HepG2 (cell line): Measurements from ENCODE around the gene P4HB. TPM values are rescaled to one million over a fixed set of nuclear protein-coding genes. Genes with fewer than 3 reads are reported as not detected.

Source experiments
- CHD4 ChIP-seq: fragments of 200-600 bp; sonication (generic); IDR thresholded peaks from 2 replicates; pipeline ENCODE4 v1.7.0; 2017; ENCODE audit warnings: mild to moderate bottlenecking, low read length, borderline replicate concordance
- GTF2F1 ChIP-seq: fragments of 150-350 bp; IDR thresholded peaks from 2 replicates; pipeline ENCODE4 v1.6.1; 2014; ENCODE audit warnings: low read length
- HIVEP1 ChIP-seq: sonication (generic); formaldehyde crosslinking; IDR thresholded peaks from 2 replicates; pipeline ENCODE4 v1.4.0; 2020; ENCODE audit warnings: mild to moderate bottlenecking, missing genetic modification reagents
- ISX ChIP-seq: sonication (generic); formaldehyde crosslinking; conservative IDR thresholded peaks from 2 replicates; pipeline ENCODE4 v1.5.0; 2020; ENCODE audit warnings: missing genetic modification reagents
- NCOA2 ChIP-seq: sonication (generic); formaldehyde crosslinking; IDR thresholded peaks from 2 replicates; pipeline ENCODE4 v1.8.0; 2022; ENCODE audit warnings: inconsistent platforms
- NFKBIZ ChIP-seq: IDR thresholded peaks from 2 replicates; pipeline ENCODE4 v1.6.1; 2018; ENCODE audit warnings: missing genetic modification reagents, missing compliant biosample characterization
- SALL1 ChIP-seq: sonication (generic); formaldehyde crosslinking; IDR thresholded peaks from 2 replicates; pipeline ENCODE4 v1.8.0; 2022; ENCODE audit warnings: mild to moderate bottlenecking, missing genetic modification reagents
- TBX3 ChIP-seq: fragments of 450-650 bp; IDR thresholded peaks from 2 replicates; pipeline ENCODE4 v1.6.1; 2017; ENCODE audit warnings: antibody characterized with exemption, mild to moderate bottlenecking, inconsistent platforms, borderline replicate concordance
- ZBTB8A ChIP-seq: sonication (generic); formaldehyde crosslinking; IDR thresholded peaks from 2 replicates; pipeline ENCODE4 v1.4.0; 2020; ENCODE audit warnings: mild to moderate bottlenecking, low read depth, missing genetic modification reagents, borderline replicate concordance
- ZFP36L1 ChIP-seq: sonication (generic); formaldehyde crosslinking; IDR thresholded peaks from 2 replicates; pipeline ENCODE4 v1.8.0; 2022; ENCODE audit warnings: mild to moderate bottlenecking, missing genetic modification reagents, moderate library complexity
- ZMAT5 ChIP-seq: sonication (generic); formaldehyde crosslinking; IDR thresholded peaks from 2 replicates; pipeline ENCODE4 v1.5.0; 2020; ENCODE audit warnings: mild to moderate bottlenecking, low read depth, missing genetic modification reagents, borderline replicate concordance
- ZNF251 ChIP-seq: sonication (generic); formaldehyde crosslinking; IDR thresholded peaks from 2 replicates; pipeline ENCODE4 v1.9.0; 2021; ENCODE audit warnings: mild to moderate bottlenecking, missing genetic modification reagents
- ZNF3 ChIP-seq: IDR thresholded peaks from 2 replicates; pipeline ENCODE4 v1.7.0; 2017; ENCODE audit warnings: inconsistent platforms
- ZNF547 ChIP-seq: sonication (generic); formaldehyde crosslinking; IDR thresholded peaks from 2 replicates; pipeline ENCODE4 v1.5.1; 2020; ENCODE audit warnings: mild to moderate bottlenecking, missing genetic modification reagents
- ZNF576 ChIP-seq: sonication (generic); formaldehyde crosslinking; IDR thresholded peaks from 2 replicates; pipeline ENCODE4 v1.4.0; 2020; ENCODE audit warnings: mild to moderate bottlenecking, missing genetic modification reagents
- polyA plus RNA-seq, 8 experiments: library from polyadenylated mRNA; depleted of rRNA in 3 of 8; stranded (reverse) in 7 of 8; unstranded in 1 of 8; fragments of >200 nt; fragmentation: Illumina TruSeq in 4 of 8; extraction: Trizol in 4 of 8; gene quantifications; 2 replicates each; pipeline versions ENCODE4 v1.2.1 to v1.2.3, GENCODE V29; 2011 to 2016; ENCODE audit warnings: low read depth in 4 of 8, missing spikeins in 1 of 8, mixed read lengths in 1 of 8; ENCODE audit not compliant: insufficient read depth in 1 of 8
- total RNA-seq, 5 experiments: library from RNA; depleted of rRNA; stranded (reverse); fragments of >200 nt; fragmentation: Illumina TruSeq; extraction: Trizol; gene quantifications; 2 replicates each; pipeline ENCODE4 v1.2.3, GENCODE V29; 2016; ENCODE audit warnings: low read depth in 1 of 5
- TF ChIP-seq, protein P1 (sequence below): sonication (generic); formaldehyde crosslinking; IDR thresholded peaks from 2 replicates; pipeline ENCODE4 v1.5.0; 2020; ENCODE audit warnings: missing genetic modification reagents
- TF ChIP-seq, protein P2 (sequence below): sonication (generic); formaldehyde crosslinking; IDR thresholded peaks from 2 replicates; pipeline ENCODE4 v1.4.0; 2020; ENCODE audit warnings: missing genetic modification reagents
- TF ChIP-seq, protein P3 (sequence below): sonication (generic); formaldehyde crosslinking; IDR thresholded peaks from 2 replicates; pipeline ENCODE4 v1.4.0; 2020; ENCODE audit warnings: missing genetic modification reagents
- TF ChIP-seq, protein P4 (sequence below): IDR thresholded peaks from 2 replicates; pipeline ENCODE4 v1.6.1; 2016; ENCODE audit warnings: missing biosample characterization, missing genetic modification reagents, low read depth

Gene P4HB
- total and polyA plus RNA-seq, 2 of the 13 experiments (the other 11 are each of a cell fraction or from before 2014, with no cell fraction given): 185 to 782 TPM

- TF ChIP-seq ZNF3 (CRISPR knock-in tag): no peak
- no peak for TF ChIP-seq ISX (CRISPR knock-in tag)
- TF ChIP-seq NFKBIZ (CRISPR knock-in tag): no peak
- TF ChIP-seq ZMAT5: no peak
- TF ChIP-seq ZNF547 (CRISPR knock-in tag): peak; percentile 37; the same call in 1 of the 2 replicates
- 0 out of 2 replicates have a peak, but pooled peaks have one; percentile 49 for TF ChIP-seq CHD4
- no peak for TF ChIP-seq ZBTB8A (CRISPR knock-in tag)
- TF ChIP-seq, protein P1, sequence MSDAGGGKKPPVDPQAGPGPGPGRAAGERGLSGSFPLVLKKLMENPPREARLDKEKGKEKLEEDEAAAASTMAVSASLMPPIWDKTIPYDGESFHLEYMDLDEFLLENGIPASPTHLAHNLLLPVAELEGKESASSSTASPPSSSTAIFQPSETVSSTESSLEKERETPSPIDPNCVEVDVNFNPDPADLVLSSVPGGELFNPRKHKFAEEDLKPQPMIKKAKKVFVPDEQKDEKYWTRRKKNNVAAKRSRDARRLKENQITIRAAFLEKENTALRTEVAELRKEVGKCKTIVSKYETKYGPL (CRISPR knock-in tag): no peak
- no peak for TF ChIP-seq NCOA2 (CRISPR knock-in tag)
- TF ChIP-seq ZNF576: no peak; the same call in 1 of the 2 replicates
- no peak for TF ChIP-seq ZFP36L1 (CRISPR knock-in tag)
- TF ChIP-seq, protein P2, sequence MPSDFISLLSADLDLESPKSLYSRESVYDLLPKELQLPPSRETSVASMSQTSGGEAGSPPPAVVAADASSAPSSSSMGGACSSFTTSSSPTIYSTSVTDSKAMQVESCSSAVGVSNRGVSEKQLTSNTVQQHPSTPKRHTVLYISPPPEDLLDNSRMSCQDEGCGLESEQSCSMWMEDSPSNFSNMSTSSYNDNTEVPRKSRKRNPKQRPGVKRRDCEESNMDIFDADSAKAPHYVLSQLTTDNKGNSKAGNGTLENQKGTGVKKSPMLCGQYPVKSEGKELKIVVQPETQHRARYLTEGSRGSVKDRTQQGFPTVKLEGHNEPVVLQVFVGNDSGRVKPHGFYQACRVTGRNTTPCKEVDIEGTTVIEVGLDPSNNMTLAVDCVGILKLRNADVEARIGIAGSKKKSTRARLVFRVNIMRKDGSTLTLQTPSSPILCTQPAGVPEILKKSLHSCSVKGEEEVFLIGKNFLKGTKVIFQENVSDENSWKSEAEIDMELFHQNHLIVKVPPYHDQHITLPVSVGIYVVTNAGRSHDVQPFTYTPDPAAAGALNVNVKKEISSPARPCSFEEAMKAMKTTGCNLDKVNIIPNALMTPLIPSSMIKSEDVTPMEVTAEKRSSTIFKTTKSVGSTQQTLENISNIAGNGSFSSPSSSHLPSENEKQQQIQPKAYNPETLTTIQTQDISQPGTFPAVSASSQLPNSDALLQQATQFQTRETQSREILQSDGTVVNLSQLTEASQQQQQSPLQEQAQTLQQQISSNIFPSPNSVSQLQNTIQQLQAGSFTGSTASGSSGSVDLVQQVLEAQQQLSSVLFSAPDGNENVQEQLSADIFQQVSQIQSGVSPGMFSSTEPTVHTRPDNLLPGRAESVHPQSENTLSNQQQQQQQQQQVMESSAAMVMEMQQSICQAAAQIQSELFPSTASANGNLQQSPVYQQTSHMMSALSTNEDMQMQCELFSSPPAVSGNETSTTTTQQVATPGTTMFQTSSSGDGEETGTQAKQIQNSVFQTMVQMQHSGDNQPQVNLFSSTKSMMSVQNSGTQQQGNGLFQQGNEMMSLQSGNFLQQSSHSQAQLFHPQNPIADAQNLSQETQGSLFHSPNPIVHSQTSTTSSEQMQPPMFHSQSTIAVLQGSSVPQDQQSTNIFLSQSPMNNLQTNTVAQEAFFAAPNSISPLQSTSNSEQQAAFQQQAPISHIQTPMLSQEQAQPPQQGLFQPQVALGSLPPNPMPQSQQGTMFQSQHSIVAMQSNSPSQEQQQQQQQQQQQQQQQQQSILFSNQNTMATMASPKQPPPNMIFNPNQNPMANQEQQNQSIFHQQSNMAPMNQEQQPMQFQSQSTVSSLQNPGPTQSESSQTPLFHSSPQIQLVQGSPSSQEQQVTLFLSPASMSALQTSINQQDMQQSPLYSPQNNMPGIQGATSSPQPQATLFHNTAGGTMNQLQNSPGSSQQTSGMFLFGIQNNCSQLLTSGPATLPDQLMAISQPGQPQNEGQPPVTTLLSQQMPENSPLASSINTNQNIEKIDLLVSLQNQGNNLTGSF (CRISPR knock-in tag): no peak; the same call in 1 of the 2 replicates
- TF ChIP-seq ZNF251 (CRISPR knock-in tag): 0 out of 2 replicates have a peak, but pooled peaks have one; percentile 5
- peak; percentile 76; the same call in 1 of the 2 replicates for TF ChIP-seq HIVEP1 (CRISPR knock-in tag)
- no peak for TF ChIP-seq SALL1 (CRISPR knock-in tag)
- TF ChIP-seq, protein P3, sequence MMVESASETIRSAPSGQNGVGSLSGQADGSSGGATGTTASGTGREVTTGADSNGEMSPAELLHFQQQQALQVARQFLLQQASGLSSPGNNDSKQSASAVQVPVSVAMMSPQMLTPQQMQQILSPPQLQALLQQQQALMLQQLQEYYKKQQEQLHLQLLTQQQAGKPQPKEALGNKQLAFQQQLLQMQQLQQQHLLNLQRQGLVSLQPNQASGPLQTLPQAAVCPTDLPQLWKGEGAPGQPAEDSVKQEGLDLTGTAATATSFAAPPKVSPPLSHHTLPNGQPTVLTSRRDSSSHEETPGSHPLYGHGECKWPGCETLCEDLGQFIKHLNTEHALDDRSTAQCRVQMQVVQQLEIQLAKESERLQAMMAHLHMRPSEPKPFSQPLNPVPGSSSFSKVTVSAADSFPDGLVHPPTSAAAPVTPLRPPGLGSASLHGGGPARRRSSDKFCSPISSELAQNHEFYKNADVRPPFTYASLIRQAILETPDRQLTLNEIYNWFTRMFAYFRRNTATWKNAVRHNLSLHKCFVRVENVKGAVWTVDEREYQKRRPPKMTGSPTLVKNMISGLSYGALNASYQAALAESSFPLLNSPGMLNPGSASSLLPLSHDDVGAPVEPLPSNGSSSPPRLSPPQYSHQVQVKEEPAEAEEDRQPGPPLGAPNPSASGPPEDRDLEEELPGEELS (CRISPR knock-in tag): no peak
- TF ChIP-seq, protein P4, sequence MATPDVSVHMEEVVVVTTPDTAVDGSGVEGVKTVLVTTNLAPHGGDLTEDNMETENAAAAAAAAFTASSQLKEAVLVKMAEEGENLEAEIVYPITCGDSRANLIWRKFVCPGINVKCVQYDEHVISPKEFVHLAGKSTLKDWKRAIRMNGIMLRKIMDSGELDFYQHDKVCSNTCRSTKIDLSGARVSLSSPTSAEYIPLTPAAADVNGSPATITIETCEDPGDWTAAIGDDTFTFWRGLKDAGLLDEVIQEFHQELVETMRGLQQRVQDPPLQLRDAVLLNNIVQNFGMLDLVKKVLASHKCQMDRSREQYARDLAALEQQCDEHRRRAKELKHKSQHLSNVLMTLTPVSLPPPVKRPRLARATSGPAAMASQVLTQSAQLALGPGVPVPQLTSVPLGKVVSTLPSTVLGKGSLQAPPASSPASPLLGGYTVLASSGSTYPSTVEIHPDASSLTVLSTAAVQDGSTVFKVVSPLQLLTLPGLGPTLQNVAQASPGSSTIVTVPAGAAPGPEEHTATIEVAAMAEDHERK (CRISPR knock-in tag): no peak
- no peak for TF ChIP-seq TBX3
- TF ChIP-seq GTF2F1: no peak
Measured at GRCh38 chr17:81869221-81870130, 9.1 kb upstream of the P4HB start (continued).
